IPS DF 6.9 (cell line): ENCODE data around the gene SLC4A1AP.
A peak's percentile ranks its signal among the peaks of the same experiment; 100 is the strongest.

Experiments
- DNase-seq: peaks from one replicate; pipeline ENCODE4 v3.0.0-alpha.2; 2013; ENCODE audit warnings: low read depth, low spot score
- H3K27ac ChIP-seq: one replicate; pipeline ENCODE4 v1.5.1; 2013; ENCODE audit warnings: low read length, control low read depth
- H3K27me3 ChIP-seq: 2 replicates; pipeline ENCODE4 v1.6.1; 2013; ENCODE audit warnings: mild to moderate bottlenecking, low read length; ENCODE audit not compliant: control insufficient read depth, insufficient read depth
- H3K36me3 ChIP-seq: 2 replicates; pipeline ENCODE4 v1.6.1; 2013; ENCODE audit warnings: low read length; ENCODE audit not compliant: control insufficient read depth, insufficient read depth
- H3K4me1 ChIP-seq: 2 replicates; pipeline ENCODE4 v1.6.1; 2013; ENCODE audit warnings: low read length; ENCODE audit not compliant: control insufficient read depth, insufficient read depth
- H3K4me3 ChIP-seq: 2 replicates; pipeline ENCODE4 v1.5.1; 2013; ENCODE audit warnings: mild to moderate bottlenecking, low read length
- H3K9me3 ChIP-seq: 2 replicates; pipeline ENCODE4 v1.6.1; 2013; ENCODE audit warnings: low read length, inconsistent platforms; ENCODE audit not compliant: control insufficient read depth, insufficient read depth
- WGBS: extraction: QIAGEN DNeasy Blood & Tissue Kit; methylation state at CpG from one replicate; pipeline ENCODE4 v1.1.7; 2013; ENCODE audit warnings: mixed read lengths, missing lambda C conversion rate; ENCODE audit not compliant: insufficient read length, insufficient coverage; 5-methylcytosine and 5-hydroxymethylcytosine counted together

The SLC4A1AP gene

GRCh38 chr2:27651056-27651455, 12.6 kb upstream of the SLC4A1AP start:
- H3K27ac ChIP-seq, result no peak overlapping the region
- H3K9me3 ChIP-seq, result no peaks in the 10 kb centered on the region
- H3K27me3 ChIP-seq, result no peaks in the 10 kb centered on the region
- H3K4me3 ChIP-seq, result no peak overlapping the region
- H3K4me1 ChIP-seq, result no peaks in the 10 kb centered on the region
- no CpG with 5 or more reads among the region's 4 CpGs for WGBS
- no peak for DNase-seq
- H3K36me3 ChIP-seq, result peaks cover 19% of the 10 kb centered on the region; the same call in 1 of the 2 replicates

GRCh38 chr2:27652341-27652740, 11.3 kb upstream of the SLC4A1AP start:
- no peak overlapping the region for H3K4me3 ChIP-seq
- H3K36me3 ChIP-seq, result peaks cover 22% of the 10 kb centered on the region; the same call in 1 of the 2 replicates
- no peaks in the 10 kb centered on the region for H3K4me1 ChIP-seq
- H3K9me3 ChIP-seq, result no peaks in the 10 kb centered on the region
- DNase-seq, result no peak
- no peaks in the 10 kb centered on the region for H3K27me3 ChIP-seq
- H3K27ac ChIP-seq, result no peak overlapping the region

GRCh38 chr2:27652790-27653189, 10.9 kb upstream of the SLC4A1AP start:
- WGBS, result 100% methylated on average over 1 of the region's 1 CpG

GRCh38 chr2:27653397-27653796, 10.3 kb upstream of the SLC4A1AP start:
- H3K4me3 ChIP-seq, result no peak overlapping the region
- H3K27ac ChIP-seq, result no peak overlapping the region
- no peaks in the 10 kb centered on the region for H3K9me3 ChIP-seq
- no peak for DNase-seq
- H3K4me1 ChIP-seq, result no peaks in the 10 kb centered on the region
- H3K36me3 ChIP-seq, result peaks cover 15% of the 10 kb centered on the region; the same call in 1 of the 2 replicates
- H3K27me3 ChIP-seq, result no peaks in the 10 kb centered on the region
- WGBS, result no CpG with 5 or more reads among the region's 2 CpGs

More at GRCh38 chr2:27652790-27653189, 10.9 kb upstream of the SLC4A1AP start:
- Histone ChIP-seq H3K27me3 (no peaks in the 10 kb centered on the region), H3K27ac (no peak overlapping the region), H3K4me1 (no peaks in the 10 kb centered on the region), H3K36me3 (peaks cover 21% of the 10 kb centered on the region; the same call in 1 of the 2 replicates), H3K4me3 (no peak overlapping the region), H3K9me3 (no peaks in the 10 kb centered on the region)
- no peak for DNase-seq

- DNase-seq, result no peak
- Histone ChIP-seq H3K27me3 (no peaks in the 10 kb centered on the region), H3K4me1 (no peaks in the 10 kb centered on the region), H3K4me3 (no peak overlapping the region), H3K9me3 (no peaks in the 10 kb centered on the region), H3K27ac (no peak overlapping the region), H3K36me3 (peaks cover 15% of the 10 kb centered on the region; the same call in 1 of the 2 replicates)
- no CpG with 5 or more reads among the region's 7 CpGs for WGBS
Measured at GRCh38 chr2:27655155-27655951, 8.3 kb upstream of the SLC4A1AP start.

GRCh38 chr2:27661371-27661770, 2.3 kb upstream of the SLC4A1AP start:
- WGBS, result no CpG with 5 or more reads among the region's 1 CpG
- Histone ChIP-seq H3K4me1 (no peaks in the 10 kb centered on the region), H3K36me3 (peaks cover 4% of the 10 kb centered on the region; the same call in 1 of the 2 replicates), H3K4me3 (no peak overlapping the region), H3K27ac (no peak overlapping the region), H3K27me3 (no peaks in the 10 kb centered on the region), H3K9me3 (no peaks in the 10 kb centered on the region)
- DNase-seq, result no peak

- H3K27ac ChIP-seq, result no peak overlapping the region
Measured at GRCh38 chr2:27664154-27664574, 475 bp downstream of the SLC4A1AP start.

GRCh38 chr2:27664622-27665363, 1.1 kb downstream of the SLC4A1AP start:
- Histone ChIP-seq H3K36me3 (no peaks in the 10 kb centered on the region), H3K4me3 (peak overlapping the region; percentile 72; the same call in 1 of the 2 replicates), H3K4me1 (no peaks in the 10 kb centered on the region), H3K27ac (no peak overlapping the region), H3K9me3 (no peaks in the 10 kb centered on the region), H3K27me3 (no peaks in the 10 kb centered on the region)
- no peak for DNase-seq
- WGBS, result no CpG with 5 or more reads among the region's 16 CpGs

More at GRCh38 chr2:27664154-27664574, 475 bp downstream of the SLC4A1AP start:
- no peaks in the 10 kb centered on the region for H3K27me3 ChIP-seq
- H3K4me1 ChIP-seq, result no peaks in the 10 kb centered on the region
- peak overlapping the region; percentile 72 for H3K4me3 ChIP-seq
- no peak for DNase-seq
- H3K9me3 ChIP-seq, result no peaks in the 10 kb centered on the region
- no peaks in the 10 kb centered on the region for H3K36me3 ChIP-seq
- no CpG with 5 or more reads among the region's 28 CpGs for WGBS

GRCh38 chr2:27667446-27667845, 3.8 kb downstream of the SLC4A1AP start:
- H3K4me3 ChIP-seq, result no peak overlapping the region
- no peak overlapping the region for H3K27ac ChIP-seq
- no peak for DNase-seq
- H3K36me3 ChIP-seq, result no peaks in the 10 kb centered on the region
- H3K27me3 ChIP-seq, result no peaks in the 10 kb centered on the region
- no CpG with 5 or more reads among the region's 1 CpG for WGBS
- no peaks in the 10 kb centered on the region for H3K9me3 ChIP-seq
- no peaks in the 10 kb centered on the region for H3K4me1 ChIP-seq

- Histone ChIP-seq H3K36me3 (peaks cover 3% of the 10 kb centered on the region; the same call in 1 of the 2 replicates), H3K4me1 (no peaks in the 10 kb centered on the region), H3K27me3 (no peaks in the 10 kb centered on the region), H3K27ac (no peak overlapping the region), H3K9me3 (no peaks in the 10 kb centered on the region), H3K4me3 (no peak overlapping the region)
- no CpG with 5 or more reads among the region's 4 CpGs for WGBS
- DNase-seq, result no peak
Measured at GRCh38 chr2:27671235-27671634, 7.5 kb downstream of the SLC4A1AP start.
